ENCODE results near the gene MAML3.
"Not testable (repeated sequence)": the region's sequence is repeated elsewhere in the genome, so short reads cannot be mapped to it uniquely, and the experiment has no call there.

The MAML3 gene

DNA sequence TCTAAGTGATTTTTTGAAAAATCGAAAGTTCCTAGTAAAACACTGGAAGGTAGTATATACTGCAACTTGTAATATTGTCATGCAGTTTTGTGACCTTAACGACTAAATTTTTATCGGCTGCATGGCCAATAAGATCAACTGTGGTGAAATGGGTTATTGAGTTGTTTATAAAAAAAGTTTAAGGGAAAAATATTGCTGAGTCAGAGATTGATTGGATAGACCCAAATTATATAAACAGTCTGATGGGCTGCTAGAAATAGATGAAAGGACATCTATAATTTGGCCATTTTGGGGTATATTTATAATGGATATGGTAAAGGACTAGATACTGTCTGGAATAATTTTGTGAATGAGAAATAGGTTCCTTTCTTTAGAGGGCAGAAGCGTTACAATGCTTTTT is 432.2 kb downstream of the MAML3 start:
- no peak for DNase-seq (ENCODE audit: low read depth)

DNA sequence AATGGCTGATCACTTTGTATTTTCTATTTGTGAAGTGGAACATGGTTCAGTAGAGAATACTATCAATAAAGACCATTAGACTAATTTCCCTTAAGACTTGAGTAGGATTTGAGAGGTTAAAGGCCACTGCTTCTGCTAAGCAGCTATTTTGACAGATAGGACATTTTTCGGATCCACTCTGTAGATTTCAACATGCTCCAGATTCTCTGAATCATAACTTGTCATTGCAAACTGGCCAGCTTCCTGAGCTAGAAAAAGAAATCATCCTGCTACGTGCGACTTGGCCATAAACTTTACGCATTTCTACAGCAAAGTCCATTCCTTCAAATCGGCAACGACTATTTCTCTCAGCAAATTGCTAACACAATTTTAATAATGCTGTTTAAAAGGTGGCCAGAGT is 433.2 kb downstream of the MAML3 start:
- no peak for DNase-seq (ENCODE audit: low read depth)

DNA sequence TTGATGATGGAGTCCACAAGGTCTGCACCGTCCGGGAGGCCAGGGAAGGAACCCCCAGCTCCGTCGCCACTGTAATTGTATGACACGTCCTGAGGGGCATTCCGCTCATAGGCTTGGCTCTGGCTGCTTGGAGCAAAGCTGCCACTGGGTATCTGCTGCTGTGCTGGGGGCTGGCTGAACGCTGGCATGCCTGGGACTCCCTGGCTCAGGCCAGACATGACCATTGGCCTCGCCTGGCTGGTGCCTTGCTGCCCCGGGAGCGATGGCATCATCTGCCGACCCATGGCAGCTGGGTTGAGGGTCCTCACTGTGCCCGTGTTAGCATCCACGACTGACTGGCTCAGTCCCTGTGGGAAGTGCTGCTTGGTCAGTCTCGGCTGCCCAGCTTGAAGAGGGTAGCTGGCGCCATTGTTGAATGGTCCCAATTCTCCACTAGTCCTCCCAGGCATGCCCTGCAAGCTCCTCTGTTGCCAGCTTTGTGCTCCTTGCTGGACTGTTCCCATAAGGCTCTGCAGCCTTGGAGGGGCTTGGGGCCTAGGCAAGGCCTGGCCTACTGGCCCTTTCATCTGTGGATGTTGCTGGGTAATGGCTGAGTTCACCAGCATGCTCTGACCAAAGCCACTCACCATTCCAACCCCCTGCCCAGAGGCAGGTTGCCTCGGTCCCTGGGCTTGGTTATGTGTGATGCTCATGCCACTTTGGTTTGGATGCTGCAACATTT is 434.4 kb downstream of the MAML3 start:
- DNase-seq (ENCODE audit: low read depth): no peak

DNA sequence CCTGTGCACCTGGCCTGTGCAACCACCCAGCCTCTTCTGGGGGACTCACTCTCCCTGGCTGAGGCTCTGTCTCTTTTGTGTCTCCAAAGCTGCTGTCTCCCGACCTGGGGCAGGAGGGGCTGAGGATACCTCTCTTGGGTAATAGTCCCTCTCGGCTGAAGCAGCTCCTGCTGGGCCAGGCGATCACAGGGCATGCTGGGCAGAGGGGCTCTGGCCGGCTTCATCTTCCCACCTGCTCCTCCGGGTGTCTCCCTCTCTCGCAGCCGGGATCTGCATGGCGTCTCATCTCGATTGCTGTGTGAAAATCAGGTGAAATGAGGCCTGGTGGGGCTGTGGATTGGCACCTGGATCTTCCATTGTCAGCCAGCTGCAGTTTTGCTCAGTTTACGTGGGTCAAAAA is 435.2 kb downstream of the MAML3 start:
- no peak for DNase-seq (ENCODE audit: low read depth)

DNA sequence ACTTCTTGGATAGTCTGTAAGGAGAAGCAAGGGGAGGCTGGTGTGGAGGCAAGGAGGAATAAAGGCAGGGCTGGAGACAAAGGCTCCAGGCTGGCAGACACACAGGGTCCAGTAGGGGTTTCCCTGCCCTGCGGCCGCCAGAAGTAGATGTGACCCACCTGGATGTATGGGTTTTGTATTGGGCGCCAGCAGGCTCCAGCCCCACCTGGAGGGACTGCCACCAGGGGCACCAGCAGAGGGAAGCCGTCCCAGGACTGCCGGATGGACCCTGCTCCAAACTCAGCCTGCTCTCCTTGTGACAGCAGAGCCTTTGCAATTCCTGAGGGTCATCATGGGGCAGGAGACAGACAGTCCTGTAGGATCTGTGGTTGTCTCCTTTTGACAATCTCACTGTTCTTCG is 435.6 kb downstream of the MAML3 start:
- no peak for DNase-seq (ENCODE audit: low read depth)

DNA sequence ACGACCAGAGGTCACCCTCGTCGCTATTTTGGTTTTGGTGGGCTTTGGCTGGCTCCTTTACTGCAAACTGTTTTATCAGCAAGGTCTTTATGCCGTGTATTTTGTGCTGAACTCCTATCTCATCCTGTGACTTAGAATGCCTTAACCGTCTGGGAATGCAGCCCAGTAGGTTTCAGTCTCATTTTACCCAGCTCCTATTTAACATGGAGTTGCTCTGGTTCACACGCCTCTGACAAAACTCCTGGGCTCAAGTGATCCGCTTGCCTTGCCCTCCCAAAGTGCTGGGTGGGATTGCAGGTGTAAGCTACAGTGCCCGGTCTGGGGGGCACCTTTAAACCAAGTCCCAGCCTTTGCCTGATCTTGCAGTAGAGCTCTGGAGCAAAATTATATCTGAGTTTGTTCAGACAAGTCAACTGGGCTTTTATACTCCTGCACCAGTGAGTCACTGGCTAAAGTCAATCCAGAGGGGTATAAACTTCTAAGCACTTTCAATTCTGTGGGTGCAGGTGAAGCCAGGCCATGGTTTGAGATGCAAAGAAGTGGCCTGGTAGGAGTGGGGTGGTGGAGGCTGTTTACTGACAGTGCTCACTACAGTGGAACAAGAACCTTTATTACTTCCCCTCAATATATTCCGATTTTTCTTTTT is 438.1 kb downstream of the MAML3 start:
- no peak for DNase-seq (ENCODE audit: low read depth)

DNA sequence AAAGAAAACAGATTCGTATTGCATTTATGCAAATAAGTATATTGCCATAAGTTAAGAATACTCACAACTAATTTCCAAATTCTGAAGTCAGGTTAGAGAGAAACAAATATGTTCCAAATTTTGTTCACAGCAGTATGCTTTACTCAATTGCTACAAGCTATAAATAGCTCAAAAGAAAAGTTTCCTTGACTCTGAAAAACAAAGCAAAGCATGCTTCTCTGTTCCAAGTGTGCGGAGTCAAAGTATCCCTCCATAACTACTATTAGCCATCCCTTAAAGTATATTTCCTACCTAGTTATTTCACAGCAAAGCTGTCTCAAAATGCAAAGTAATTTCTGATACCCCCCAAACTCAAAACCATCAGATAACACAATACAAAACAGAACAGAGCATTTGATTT is 441.1 kb downstream of the MAML3 start:
- DNase-seq (ENCODE audit: low read depth): no peak

DNA sequence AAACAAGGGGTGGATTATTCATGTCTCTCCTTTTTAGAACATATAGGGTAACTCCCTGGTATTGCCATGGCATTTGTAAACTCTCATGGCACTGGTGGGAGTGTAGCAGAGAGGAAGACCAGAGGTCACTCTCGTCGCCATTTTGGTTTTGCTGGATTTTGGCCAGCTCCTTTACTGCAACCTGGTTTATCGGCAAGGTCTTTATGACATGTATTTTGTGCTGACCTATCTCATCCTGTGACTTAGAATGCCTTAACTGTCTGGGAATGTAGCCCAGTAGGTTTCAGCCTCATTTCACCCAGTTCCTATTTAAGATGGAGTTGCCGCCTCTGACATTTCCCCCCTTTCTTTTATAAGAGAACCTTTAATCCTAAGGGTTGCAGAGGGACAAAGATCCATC is 442.5 kb downstream of the MAML3 start:
- DNase-seq (ENCODE audit: low read depth): no peak

DNA sequence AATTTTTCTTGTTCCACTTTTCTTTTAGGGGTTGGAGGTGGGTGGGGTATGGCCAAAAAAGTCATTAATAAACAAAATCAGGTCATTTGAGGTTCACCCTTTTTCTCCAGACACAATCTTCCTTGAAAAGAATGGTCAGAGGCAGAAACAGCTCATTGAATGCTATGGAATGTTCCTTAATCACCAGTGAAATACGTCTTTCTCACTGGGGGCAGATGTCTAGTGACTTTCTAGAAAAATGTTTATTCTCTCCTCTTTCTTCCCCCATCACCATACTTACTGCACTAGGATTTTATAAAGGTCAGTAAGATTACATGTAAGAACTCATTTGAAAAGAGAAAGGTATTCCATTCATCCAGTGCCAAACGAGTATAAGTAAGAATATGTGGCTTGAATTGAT is 443.9 kb downstream of the MAML3 start:
- no peak for DNase-seq (ENCODE audit: low read depth)

DNA sequence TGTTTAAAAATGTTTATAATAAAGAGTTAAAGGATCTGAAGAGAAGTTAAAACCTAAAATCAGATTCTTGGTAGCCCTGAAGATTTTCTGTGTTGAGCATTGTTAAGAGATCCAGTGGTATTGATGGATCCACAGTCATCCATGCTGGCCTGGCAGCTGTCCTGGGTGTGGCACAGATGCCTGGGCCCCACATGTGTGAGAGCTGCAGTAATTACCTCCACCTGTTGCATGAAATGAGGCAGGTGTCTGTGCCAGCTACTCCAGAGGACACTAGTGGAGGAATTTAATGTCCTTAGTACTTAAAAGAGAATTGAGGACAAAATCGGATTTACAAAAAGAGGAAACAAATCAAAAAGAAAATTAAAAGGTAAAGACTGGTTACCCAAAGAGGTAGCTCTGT is 444.3 kb downstream of the MAML3 start:
- DNase-seq (ENCODE audit: low read depth): no peak

DNA sequence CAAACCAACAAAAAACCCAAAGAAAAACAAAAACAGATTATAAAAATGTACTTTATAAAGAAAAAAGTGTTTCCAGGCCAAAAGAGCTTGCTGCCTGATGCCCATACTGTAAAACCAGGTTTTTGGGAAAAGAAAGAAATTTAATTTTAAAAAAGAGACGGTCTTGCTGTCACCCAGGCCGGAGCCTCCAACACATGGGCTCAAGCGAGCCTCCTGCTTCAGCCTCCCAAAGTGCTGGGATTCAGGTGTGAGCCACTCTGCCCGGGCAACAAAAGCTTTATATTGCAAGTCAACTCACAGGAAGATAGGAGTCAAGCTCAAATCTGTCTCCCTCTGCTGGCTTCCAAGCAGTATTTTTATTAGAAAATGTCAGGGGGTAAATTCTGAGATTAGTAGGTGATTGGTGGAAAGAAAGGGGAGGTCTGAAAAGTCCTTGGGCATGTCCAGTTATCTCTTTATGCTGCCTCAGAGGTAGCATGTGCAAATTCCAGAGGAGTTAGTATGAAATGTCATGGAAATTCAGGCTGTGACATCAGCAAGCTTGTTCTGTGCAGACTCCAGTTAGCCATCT is 449.0 kb downstream of the MAML3 start:
- DNase-seq (ENCODE audit: low read depth): no peak

DNA sequence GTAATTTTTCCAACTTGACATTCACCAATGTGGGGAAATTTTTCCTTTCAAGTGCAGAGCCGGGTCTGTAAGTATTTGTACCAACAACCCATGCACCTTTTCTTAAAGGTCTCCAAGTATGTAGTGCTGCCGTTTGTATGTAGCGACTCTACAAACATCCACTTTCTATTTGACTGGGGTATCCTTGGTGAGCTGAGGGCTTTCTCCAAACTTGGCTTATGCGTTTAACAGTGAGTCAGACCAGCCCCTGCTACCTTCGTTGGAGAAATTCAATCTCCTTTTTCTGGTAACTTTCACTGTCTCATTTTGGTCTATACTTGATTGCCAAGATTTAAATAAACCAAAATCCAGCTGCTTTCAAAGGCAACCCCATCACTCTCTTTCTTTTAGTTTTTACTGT is 453.4 kb downstream of the MAML3 start:
- DNase-seq (ENCODE audit: low read depth): no peak

DNA sequence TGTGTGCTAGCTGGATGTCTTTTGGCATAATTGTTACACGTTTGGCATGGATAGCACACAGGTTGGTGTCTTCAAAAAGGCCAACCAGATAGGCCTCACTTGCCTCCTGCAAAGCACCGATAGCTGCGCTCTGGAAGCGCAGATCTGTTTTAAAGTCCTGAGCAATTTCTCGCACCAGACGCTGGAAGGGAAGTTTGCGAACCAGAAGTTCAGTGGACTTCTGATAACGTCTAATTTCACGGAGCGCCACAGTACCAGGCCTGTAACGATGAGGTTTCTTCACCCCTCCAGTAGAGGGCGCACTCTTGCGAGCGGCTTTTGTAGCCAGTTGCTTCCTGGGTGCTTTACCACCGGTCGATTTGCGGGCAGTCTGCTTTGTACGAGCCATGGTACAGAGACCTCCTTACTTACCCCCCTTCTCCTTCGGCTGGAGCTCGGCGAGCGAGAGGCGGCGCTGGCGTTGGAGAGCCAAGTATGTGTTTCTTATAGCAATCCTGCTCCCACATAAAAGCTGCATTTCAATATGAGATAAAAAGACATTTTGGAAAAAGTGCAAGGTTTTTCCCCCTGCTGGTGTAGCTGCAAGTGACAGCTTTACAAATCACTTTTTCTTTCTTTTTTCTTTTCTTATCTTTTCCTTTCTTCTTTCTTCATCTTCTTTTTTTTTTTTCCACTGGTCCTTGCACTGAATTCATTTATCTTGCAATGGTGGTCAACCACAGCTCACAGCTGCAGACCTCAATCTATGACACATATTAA is 455.6 kb downstream of the MAML3 start:
- not testable (repeated sequence) for DNase-seq (ENCODE audit: low read depth)

DNA sequence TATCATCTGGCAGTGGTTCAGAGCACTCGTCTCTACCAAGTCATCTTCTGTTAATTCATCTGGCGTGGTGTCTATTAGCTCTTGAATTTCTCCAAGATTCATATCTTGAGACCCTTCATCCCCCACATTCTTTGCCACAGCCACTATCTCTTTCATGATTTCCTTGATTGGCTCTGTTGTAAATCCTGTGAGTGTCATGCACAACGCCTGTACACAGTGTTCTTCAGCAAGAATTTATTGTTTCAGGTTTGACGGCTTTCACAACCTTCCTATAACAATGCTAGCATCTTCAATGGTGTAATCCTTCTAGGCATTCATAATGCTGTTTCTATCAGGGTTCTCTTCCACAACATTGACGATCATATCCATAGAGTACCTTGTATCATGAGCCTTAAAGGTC is 457.5 kb downstream of the MAML3 start:
- DNase-seq (ENCODE audit: low read depth): no peak

DNA sequence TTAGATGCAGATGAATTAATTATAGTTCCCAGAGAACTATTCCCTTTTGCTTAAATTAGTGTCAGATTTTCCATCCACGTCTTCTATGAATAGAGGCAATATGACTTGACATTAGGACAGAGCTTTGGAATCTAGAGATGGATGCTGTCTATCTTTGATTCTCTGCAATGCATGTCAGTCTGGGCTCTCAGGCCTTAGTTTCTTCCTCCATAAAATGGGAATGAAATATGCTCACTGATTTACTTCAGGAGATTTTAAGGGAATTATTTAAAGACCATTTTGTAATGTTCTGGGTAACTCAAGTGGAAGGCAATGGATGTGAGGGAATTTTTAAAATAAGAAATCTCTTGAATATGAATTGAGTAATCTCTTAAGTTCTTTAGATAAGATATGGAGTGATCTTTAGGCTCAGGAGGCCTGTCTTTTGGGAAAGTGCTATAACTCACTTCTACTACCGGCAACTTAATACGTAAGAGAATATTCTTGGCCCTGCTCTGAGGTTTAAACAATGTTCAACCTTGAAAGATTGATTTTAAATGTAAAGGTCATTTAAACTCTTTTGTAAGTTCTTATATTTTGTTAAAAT is 459.4 kb downstream of the MAML3 start:
- DNase-seq (ENCODE audit: low read depth): no peak

DNA sequence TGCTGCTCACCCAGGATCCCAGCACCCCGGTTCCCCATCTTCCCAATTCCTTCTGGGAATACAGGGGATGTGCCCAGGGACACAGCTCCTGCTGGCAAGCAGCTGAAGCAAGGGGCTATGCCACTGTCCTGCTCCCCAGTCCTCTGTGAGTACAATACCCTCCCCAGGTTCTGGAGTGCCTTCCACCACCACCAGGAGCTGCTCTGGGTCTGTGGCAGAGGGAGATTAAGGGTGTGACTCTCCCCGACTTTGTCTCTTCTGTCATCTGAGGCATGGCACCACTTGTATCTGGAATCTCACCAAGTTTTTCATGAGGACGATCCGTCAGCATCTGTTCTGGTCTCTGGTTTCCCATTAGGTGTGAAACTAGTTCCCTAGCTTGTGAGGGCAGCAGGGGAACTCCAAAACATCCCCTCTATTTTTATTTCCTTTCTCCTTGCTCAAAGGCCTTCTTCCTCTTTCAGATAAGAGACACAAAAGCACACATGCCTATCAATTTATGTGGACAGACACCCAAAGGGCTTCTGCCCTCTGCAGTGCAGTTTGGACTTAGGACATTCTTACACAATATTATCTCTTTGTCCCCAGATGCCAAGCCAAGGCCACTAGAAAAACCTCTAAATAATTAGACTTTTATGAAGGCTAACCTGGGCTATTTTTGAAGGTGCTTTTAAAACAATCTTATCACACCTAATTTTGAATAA is 461.5 kb downstream of the MAML3 start:
- no peak for DNase-seq (ENCODE audit: low read depth)

DNA sequence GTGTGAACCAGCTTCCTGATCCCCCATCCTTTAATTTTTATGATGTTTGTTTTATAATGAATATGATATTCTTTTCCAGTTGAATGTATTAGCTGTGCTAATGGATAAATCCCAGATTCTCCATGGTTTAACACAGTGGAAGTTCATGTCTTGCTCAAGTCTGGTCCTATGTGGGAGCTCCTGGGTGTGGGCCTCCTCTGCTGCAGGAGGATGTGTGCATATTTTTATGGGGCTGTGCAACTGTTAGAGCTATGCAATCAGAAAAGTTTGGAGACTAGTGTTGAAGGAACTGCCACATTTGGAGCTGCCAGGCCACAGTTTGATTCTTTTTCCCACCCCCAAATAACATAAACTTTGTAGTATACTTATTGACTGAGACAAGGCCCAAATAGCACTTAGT is 463.6 kb downstream of the MAML3 start:
- DNase-seq (ENCODE audit: low read depth): no peak

DNA sequence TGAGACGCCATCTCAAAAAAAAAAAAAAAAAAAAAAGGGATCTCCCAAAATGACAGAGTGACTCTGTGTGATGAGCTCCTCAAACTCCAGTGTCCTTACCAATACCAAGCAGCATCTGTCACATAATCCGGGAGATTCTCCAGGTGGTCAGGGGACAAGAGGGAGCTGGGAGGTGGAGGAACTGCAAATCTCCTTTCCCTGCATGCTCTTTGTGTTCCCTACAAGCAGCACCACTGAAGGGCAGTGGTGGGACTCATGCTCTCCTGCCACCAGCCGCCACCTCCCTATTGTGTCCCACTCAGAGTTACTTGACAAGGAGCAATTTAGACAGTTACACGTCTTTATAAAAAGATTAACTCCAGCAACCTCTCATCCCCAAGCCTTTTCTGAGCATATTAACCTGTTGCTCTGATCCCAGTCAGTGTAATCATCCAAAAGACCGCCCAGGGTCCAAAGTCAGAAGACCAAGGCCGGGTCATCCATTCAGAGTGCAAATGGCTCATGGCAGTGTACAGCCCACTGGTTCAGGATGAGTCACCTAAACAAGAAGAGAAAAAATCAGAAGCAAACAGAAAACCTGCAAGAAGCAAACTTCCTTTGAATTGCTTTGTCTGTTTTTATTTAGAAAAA is 464.8 kb downstream of the MAML3 start:
- no peak for DNase-seq (ENCODE audit: low read depth)

DNA sequence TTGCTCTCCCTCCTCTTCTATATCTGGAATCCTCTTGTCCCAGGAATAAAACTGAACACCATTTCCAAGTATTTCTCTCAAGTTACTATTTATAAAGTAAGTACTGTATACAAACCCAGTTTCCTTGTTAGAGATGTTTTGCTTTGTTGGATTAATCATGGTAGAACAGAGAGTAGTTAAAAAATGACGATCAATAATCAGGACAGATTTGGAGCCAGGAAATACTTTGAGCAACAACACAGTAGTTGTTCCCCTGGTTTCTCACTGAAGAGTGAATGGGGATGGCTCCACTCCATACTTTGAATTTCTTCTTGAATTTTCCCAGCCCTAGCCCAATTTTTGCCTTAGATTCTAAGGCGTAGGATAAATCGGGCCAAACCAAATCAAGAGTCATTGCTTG is 467.0 kb downstream of the MAML3 start:
- no peak for DNase-seq (ENCODE audit: low read depth)

DNA sequence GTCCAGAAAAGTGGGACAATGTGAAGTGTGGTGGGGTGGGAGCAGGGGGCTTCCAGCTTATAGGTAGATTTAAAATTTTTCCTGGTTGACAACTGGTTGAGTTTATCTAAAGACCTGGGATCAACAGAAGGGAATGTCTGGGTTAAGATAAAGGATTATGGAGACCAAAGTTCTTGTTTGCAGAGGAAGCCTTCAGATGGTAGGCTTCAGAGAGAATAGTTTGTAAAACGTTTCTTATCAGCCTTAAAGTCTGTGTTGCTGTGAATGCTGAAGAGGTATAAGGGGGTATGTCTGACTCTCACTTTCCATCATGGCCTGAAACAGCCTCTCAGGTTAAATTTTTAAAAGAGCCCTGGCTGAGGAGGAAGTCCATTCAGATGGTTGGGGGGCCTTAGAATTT is 467.9 kb downstream of the MAML3 start:
- no peak for DNase-seq (ENCODE audit: low read depth)

DNA sequence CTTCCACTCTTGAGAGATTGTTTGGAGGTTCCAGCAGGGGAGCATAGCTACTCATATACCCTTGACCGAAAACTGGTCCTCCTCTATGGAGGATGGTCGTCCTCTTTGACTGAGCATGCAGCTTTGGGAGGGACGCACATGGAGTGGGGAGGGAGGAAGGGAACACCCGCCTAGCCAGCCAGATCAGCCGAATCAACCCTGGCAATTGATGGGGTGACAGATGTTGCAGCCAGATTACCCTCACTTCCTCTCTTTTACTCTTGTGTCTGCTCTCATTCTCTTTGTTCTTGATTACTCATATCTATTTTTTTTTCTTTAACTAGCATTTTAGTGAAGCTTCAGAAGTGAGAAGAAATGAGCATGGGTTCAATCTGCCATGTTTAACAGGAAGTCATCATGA is 468.8 kb downstream of the MAML3 start:
- DNase-seq (ENCODE audit: low read depth): no peak

DNA sequence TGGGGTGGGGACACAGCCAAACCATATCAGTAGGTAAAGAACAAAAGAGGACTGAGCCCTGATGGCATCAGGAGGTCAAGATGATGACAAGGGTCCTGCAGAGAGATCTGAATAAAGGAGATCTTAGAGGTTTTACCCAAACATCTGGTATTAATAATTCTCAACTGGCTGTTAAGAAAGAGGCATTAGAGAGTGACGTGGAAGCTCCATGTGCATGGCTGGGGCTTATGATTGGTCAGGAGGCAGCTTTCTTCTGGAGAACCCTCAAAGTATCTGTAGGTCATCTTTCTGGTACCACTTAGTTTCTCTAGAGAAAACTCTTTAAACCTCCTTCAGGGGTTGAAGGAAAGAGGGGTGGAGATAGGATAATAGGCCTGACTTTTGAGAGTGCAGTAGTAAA is 469.6 kb downstream of the MAML3 start:
- DNase-seq (ENCODE audit: low read depth): no peak

All from activated T-helper 1 cell treated with Interleukin-2 at 50 U/mL for 16 hours (primary cell).